NB4 (cell line): ENCODE data around the gene ATP13A2.

Source experiments
- POLR2A ChIP-seq: IDR thresholded peaks from 2 replicates; pipeline ENCODE4 v1.6.1; 2011; ENCODE audit warnings: mild to moderate bottlenecking; ENCODE audit not compliant: insufficient read length; ENCODE audit errors: extremely low read depth
- TF ChIP-seq, protein P1 (sequence below): IDR thresholded peaks from one replicate; pipeline ENCODE4 v1.5.1; 2012; ENCODE audit warnings: low read depth, low read length
- TF ChIP-seq, protein P2 (sequence below): IDR thresholded peaks from 2 replicates; pipeline ENCODE4 v1.6.1; 2011; ENCODE audit warnings: low read depth, low read length

DNA sequence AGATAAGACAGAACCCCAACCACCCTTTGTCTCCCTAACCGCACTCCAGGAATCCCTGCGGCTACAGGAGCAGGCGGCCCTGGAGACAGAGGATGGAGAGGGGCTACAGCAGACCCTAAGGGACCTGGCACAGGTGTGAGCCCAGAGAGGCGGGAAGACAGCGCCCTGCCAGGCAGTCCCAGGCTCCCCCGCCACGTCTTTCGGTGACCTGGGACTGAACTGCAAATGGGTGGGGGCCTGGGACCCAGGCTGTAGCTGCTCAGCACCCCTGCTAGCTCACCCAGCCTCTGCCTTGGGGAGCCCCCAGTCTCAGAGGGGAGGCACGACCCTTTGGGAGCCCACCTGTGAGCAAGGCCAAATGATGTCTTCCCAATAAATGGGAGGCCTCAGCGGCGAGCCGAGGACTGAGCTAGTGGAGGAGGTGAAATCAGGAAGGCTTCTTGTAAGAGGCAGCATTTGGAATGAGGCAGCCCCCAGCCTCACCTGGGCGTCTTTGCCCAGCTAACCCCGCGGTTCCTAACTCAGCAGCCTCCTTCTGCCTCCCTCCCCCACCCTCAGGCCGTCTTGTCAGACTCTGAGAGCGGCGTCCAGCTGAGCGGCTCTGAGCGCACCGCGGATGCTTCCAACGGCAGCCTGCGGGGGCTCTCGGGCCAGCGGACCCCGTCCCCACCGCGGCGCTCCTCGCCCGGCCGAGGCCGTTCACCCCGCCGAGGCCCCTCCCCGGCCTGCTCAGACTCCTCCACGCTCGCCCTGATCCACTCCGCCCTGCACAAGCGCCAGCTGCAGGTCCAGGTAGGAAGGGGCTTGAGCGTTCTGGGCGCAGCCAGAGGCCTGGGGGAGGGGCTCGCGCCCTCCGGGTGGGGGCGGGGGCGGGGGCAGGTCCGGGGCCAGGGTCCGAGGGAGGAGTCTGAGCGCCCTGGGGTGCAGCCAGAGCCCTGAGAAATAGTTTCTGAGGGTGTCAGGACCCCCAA lies 73.1 kb downstream of the ATP13A2 start:
- TF ChIP-seq, protein P1, sequence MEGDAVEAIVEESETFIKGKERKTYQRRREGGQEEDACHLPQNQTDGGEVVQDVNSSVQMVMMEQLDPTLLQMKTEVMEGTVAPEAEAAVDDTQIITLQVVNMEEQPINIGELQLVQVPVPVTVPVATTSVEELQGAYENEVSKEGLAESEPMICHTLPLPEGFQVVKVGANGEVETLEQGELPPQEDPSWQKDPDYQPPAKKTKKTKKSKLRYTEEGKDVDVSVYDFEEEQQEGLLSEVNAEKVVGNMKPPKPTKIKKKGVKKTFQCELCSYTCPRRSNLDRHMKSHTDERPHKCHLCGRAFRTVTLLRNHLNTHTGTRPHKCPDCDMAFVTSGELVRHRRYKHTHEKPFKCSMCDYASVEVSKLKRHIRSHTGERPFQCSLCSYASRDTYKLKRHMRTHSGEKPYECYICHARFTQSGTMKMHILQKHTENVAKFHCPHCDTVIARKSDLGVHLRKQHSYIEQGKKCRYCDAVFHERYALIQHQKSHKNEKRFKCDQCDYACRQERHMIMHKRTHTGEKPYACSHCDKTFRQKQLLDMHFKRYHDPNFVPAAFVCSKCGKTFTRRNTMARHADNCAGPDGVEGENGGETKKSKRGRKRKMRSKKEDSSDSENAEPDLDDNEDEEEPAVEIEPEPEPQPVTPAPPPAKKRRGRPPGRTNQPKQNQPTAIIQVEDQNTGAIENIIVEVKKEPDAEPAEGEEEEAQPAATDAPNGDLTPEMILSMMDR: no peak
- TF ChIP-seq, protein P2, sequence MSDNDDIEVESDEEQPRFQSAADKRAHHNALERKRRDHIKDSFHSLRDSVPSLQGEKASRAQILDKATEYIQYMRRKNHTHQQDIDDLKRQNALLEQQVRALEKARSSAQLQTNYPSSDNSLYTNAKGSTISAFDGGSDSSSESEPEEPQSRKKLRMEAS: no peak
- TF ChIP-seq POLR2A: no peak
